GM19023 (cell line): ENCODE data around the gene IRF1.
A peak's percentile ranks its signal among the peaks of the same experiment; 100 is the strongest.
"Not testable (repeated sequence)": the region's sequence is repeated elsewhere in the genome, so short reads cannot be mapped to it uniquely, and the experiment has no call there.

Source experiments
- ATAC-seq: cut with Tn5 transposase; IDR thresholded peaks from one replicate; pipeline ENCODE4 v1.9.1; 2021; ENCODE audit warnings: mild to moderate bottlenecking, moderate library complexity; ENCODE audit not compliant: unreplicated experiment

The IRF1 gene

GRCh38 chr5:132490484-132491367 lies at the start of gene IRF1:
Gene IRF1 (minus strand): TSS chr5:132490773. CDS start chr5:132489478, 1,295 bp downstream.
- peak; percentile 82 for ATAC-seq

- ATAC-seq = no peak
Observed at GRCh38 chr5:132540149-132540548, 49.6 kb upstream of the IRF1 start.

GRCh38 chr5:132539716-132540115 lies 49.1 kb upstream of the IRF1 start:
- no peak for ATAC-seq

- no peak for ATAC-seq
Observed at GRCh38 chr5:132530946-132531345, 40.4 kb upstream of the IRF1 start.

GRCh38 chr5:132528866-132529634 lies 38.5 kb upstream of the IRF1 start:
- no peak for ATAC-seq

- no peak for ATAC-seq
Observed at GRCh38 chr5:132528021-132528420, 37.4 kb upstream of the IRF1 start.

GRCh38 chr5:132526974-132527564 lies 36.5 kb upstream of the IRF1 start:
- ATAC-seq = no peak

GRCh38 chr5:132526290-132526973 lies 35.9 kb upstream of the IRF1 start:
- ATAC-seq = no peak

GRCh38 chr5:132525299-132525724 lies 34.7 kb upstream of the IRF1 start:
- peak; percentile 67 for ATAC-seq

GRCh38 chr5:132524877-132525276 lies 34.3 kb upstream of the IRF1 start:
- not testable (repeated sequence) for ATAC-seq

GRCh38 chr5:132522067-132522466 lies 31.5 kb upstream of the IRF1 start:
- ATAC-seq = not testable (repeated sequence)

- ATAC-seq = not testable (repeated sequence)
Observed at GRCh38 chr5:132513618-132514336, 23.2 kb upstream of the IRF1 start.

- no peak for ATAC-seq
Observed at GRCh38 chr5:132510076-132510475, 19.5 kb upstream of the IRF1 start.

- ATAC-seq = no peak
Observed at GRCh38 chr5:132506094-132506692, 15.6 kb upstream of the IRF1 start.

GRCh38 chr5:132505641-132506040 lies 15.1 kb upstream of the IRF1 start:
- no peak for ATAC-seq

GRCh38 chr5:132504746-132505145 lies 14.2 kb upstream of the IRF1 start:
- no peak for ATAC-seq

- no peak for ATAC-seq
Observed at GRCh38 chr5:132503244-132503643, 12.7 kb upstream of the IRF1 start.

GRCh38 chr5:132501961-132502931 lies 11.7 kb upstream of the IRF1 start:
- no peak for ATAC-seq

- no peak for ATAC-seq
Observed at GRCh38 chr5:132501629-132501956, 11.0 kb upstream of the IRF1 start.
